A549 (cell line): ENCODE measurements around the gene KRTAP5-8. TPM values are rescaled to one million over a fixed set of nuclear protein-coding genes. Genes with fewer than 3 reads are reported as not detected.
A peak's percentile ranks its signal among the peaks of the same experiment; 100 is the strongest.

Experiments
- ATAC-seq, 2 experiments: fragments of 200-7000 bp in 1 of 2; fragments of >200 bp in 1 of 2; cut with Nextera tagmentation in 1 of 2; cut with Tn5 transposase in 1 of 2; 3 replicates each; pipeline versions ENCODE4 v1.8.0 to v1.9.1; 2018 to 2020; ENCODE audit warnings: mild to moderate bottlenecking in 1 of 2, moderate library complexity in 1 of 2
- CTCF ChIA-PET: fragments of 300-600 bp; sonication (Branson Sonifier 250); formaldehyde crosslinking; extraction: SDS; loops from one replicate; lab custom pipeline; 2021; ENCODE audit warnings: antibody characterized with exemption, inconsistent platforms; lab: Yijun Ruan, JAX
- POLR2A ChIA-PET: fragments of 350-600 bp; formaldehyde crosslinking; extraction: SDS; loops from one replicate; lab custom pipeline; 2021; ENCODE audit warnings: antibody characterized with exemption, inconsistent platforms; lab: Yijun Ruan, JAX
- DNase-seq, 2 experiments: peaks; one replicate each; pipeline versions ENCODE4 v3.0.0 to v3.0.0-alpha.2; 2011 to 2016; ENCODE audit warnings: low read depth in 1 of 2, low spot score in 1 of 2
- FAIRE-seq: peaks from 2 replicates; lab custom pipeline; 2011; peaks lifted over from hg19 to GRCh38; lab: Jason Lieb, UNC
- H3K27ac ChIP-seq, 2 experiments: fragments of >200 bp; sonication (Bioruptor Twin); formaldehyde crosslinking; 3 replicates each; pipeline ENCODE4 v1.5.1; 2016 to 2017
- H3K4me1 ChIP-seq: fragments of >200 bp; sonication (Bioruptor Twin); formaldehyde crosslinking; 3 replicates; pipeline ENCODE4 v1.6.1; 2016
- H3K4me2 ChIP-seq: fragments of >200 bp; sonication (Bioruptor Twin); formaldehyde crosslinking; 3 replicates; pipeline ENCODE4 v1.6.1; 2016
- H3K4me3 ChIP-seq: fragments of >200 bp; sonication (Bioruptor Twin); formaldehyde crosslinking; 3 replicates; pipeline ENCODE4 v1.5.1; 2016
- H3K9me3 ChIP-seq: fragments of >200 bp; sonication (Bioruptor Twin); formaldehyde crosslinking; 3 replicates; pipeline ENCODE4 v1.6.1; 2016
- BHLHE40 ChIP-seq: IDR thresholded peaks from 2 replicates; pipeline ENCODE4 v1.6.1; 2012; ENCODE audit warnings: low read depth, low read length, inconsistent platforms
- CBX8 ChIP-seq: fragments of 200-600 bp; sonication (generic); IDR thresholded peaks from 2 replicates; pipeline ENCODE4 v1.6.1; 2016
- CHD4 ChIP-seq: fragments of 200-600 bp; sonication (generic); IDR thresholded peaks from 2 replicates; pipeline ENCODE4 v1.6.1; 2016; ENCODE audit warnings: antibody characterized with exemption, mild to moderate bottlenecking, borderline replicate concordance
- EHMT2 ChIP-seq: fragments of 200-600 bp; sonication (generic); IDR thresholded peaks from 2 replicates; pipeline ENCODE4 v1.6.1; 2016; ENCODE audit warnings: antibody characterized with exemption, low read depth, mild to moderate bottlenecking, moderate library complexity
- EP300 ChIP-seq, 2 experiments: fragments of >200 bp; sonication (Bioruptor Twin); formaldehyde crosslinking; IDR thresholded peaks; 2 replicates in 1 of 2; 3 replicates in 1 of 2; pipeline ENCODE4 v1.6.1; 2016 to 2017
- FOSB ChIP-seq: fragments of 250-450 bp; sonication (Bioruptor Pico); IDR thresholded peaks from 2 replicates; pipeline ENCODE4 v1.5.0; 2020; ENCODE audit warnings: mild to moderate bottlenecking, moderate library complexity
- HOXA7 ChIP-seq: fragments of 250-450 bp; sonication (Bioruptor Pico); IDR thresholded peaks from 2 replicates; pipeline ENCODE4 v1.5.0; 2020; ENCODE audit warnings: mild to moderate bottlenecking, moderate library complexity
- HOXB13 ChIP-seq: fragments of 250-450 bp; sonication (Bioruptor Pico); IDR thresholded peaks from 2 replicates; pipeline ENCODE4 v1.5.0; 2020; ENCODE audit warnings: low read depth, mild to moderate bottlenecking, moderate library complexity
- HOXB5 ChIP-seq: fragments of 250-450 bp; sonication (Bioruptor Pico); IDR thresholded peaks from 2 replicates; pipeline ENCODE4 v1.5.0; 2020; ENCODE audit warnings: mild to moderate bottlenecking, moderate library complexity
- JUN ChIP-seq, 2 experiments: fragments of >200 bp; sonication (Bioruptor Twin); formaldehyde crosslinking; IDR thresholded peaks; 2 replicates in 1 of 2; 3 replicates in 1 of 2; pipeline ENCODE4 v1.6.1; 2016 to 2017
- KDM1A ChIP-seq: fragments of 200-600 bp; sonication (generic); IDR thresholded peaks from 2 replicates; pipeline ENCODE4 v1.6.1; 2016; ENCODE audit warnings: low read depth, mild to moderate bottlenecking
- KDM5A ChIP-seq: fragments of 200-600 bp; sonication (generic); IDR thresholded peaks from 2 replicates; pipeline ENCODE4 v1.6.1; 2016; ENCODE audit warnings: antibody characterized with exemption, mild to moderate bottlenecking
- MAFK ChIP-seq: fragments of 450-650 bp; IDR thresholded peaks from 2 replicates; pipeline ENCODE4 v1.6.1; 2014; ENCODE audit not compliant: partially characterized antibody
- MYC ChIP-seq: IDR thresholded peaks from 2 replicates; pipeline ENCODE4 v1.6.1; 2012; ENCODE audit warnings: mild to moderate bottlenecking, inconsistent platforms, low read length, improper control_type of control experiment, borderline replicate concordance
- NPAS2 ChIP-seq: fragments of 250-450 bp; sonication (Bioruptor Pico); IDR thresholded peaks from 2 replicates; pipeline ENCODE4 v1.8.0; 2022; ENCODE audit warnings: mild to moderate bottlenecking, moderate library complexity, borderline replicate concordance
- PHF8 ChIP-seq: fragments of 200-600 bp; sonication (generic); IDR thresholded peaks from 2 replicates; pipeline ENCODE4 v1.6.1; 2016; ENCODE audit warnings: low read depth, mild to moderate bottlenecking, antibody characterized with exemption, moderate library complexity, borderline replicate concordance
- RAD21 ChIP-seq, 2 experiments: fragments of >200 bp in 1 of 2; sonication (Bioruptor Twin) in 1 of 2; formaldehyde crosslinking in 1 of 2; IDR thresholded peaks in 1 of 2; conservative IDR thresholded peaks in 1 of 2; 2 replicates in 1 of 2; 3 replicates in 1 of 2; pipeline ENCODE4 v1.6.1; 2012 to 2018; ENCODE audit warnings: inconsistent platforms in 1 of 2
- RARB ChIP-seq: fragments of 250-450 bp; sonication (Bioruptor Pico); IDR thresholded peaks from 2 replicates; pipeline ENCODE4 v1.8.0; 2021; ENCODE audit warnings: mild to moderate bottlenecking, moderate library complexity
- RFX5 ChIP-seq: fragments of 450-650 bp; IDR thresholded peaks from 2 replicates; pipeline ENCODE4 v1.7.1; 2014; ENCODE audit warnings: antibody characterized with exemption, mild to moderate bottlenecking, moderate library complexity
- RNF2 ChIP-seq: fragments of 200-600 bp; sonication (generic); IDR thresholded peaks from 2 replicates; pipeline ENCODE4 v1.6.1; 2016; ENCODE audit warnings: low read depth, mild to moderate bottlenecking, antibody characterized with exemption, moderate library complexity, borderline replicate concordance
- SMC3 ChIP-seq: fragments of >200 bp; sonication (Bioruptor Twin); formaldehyde crosslinking; IDR thresholded peaks from 3 replicates; pipeline ENCODE4 v1.6.1; 2018; ENCODE audit warnings: inconsistent platforms
- SREBF2 ChIP-seq: fragments of 450-650 bp; IDR thresholded peaks from 2 replicates; pipeline ENCODE4 v1.6.1; 2014; ENCODE audit warnings: mild to moderate bottlenecking, moderate library complexity
- ZSCAN20 ChIP-seq: fragments of 250-450 bp; sonication (Bioruptor Pico); IDR thresholded peaks from 2 replicates; pipeline ENCODE4 v1.8.0; 2022; ENCODE audit warnings: mild to moderate bottlenecking, moderate library complexity
- WGBS: methylation state at CpG from one replicate; pipeline ENCODE4 v1.1.6; 2017; ENCODE audit errors: missing lambda C conversion rate; 5-methylcytosine and 5-hydroxymethylcytosine counted together
- polyA plus RNA-seq, 4 experiments: library from polyadenylated mRNA; depleted of rRNA in 3 of 4; stranded (reverse); fragments of >200 nt; fragmentation: RNase III in 1 of 4; extraction: RNeasy Plus Mini Kit Qiagen cat#74134 plus additional on column Dnase treatment in 1 of 4; gene quantifications; 2 replicates in 3 of 4; 3 replicates in 1 of 4; pipeline ENCODE4 v1.2.3, GENCODE V29; 2011 to 2017
- TF ChIP-seq, protein P1 (sequence below): fragments of 250-450 bp; sonication (Bioruptor Pico); IDR thresholded peaks from 2 replicates; pipeline ENCODE4 v1.5.0; 2020; ENCODE audit warnings: low read depth, mild to moderate bottlenecking, moderate library complexity
- TF ChIP-seq, protein P2 (sequence below): fragments of >200 bp; sonication (Bioruptor Twin); formaldehyde crosslinking; IDR thresholded peaks from 3 replicates; pipeline ENCODE4 v1.5.1; 2016
- TF ChIP-seq, protein P3 (sequence below): fragments of >200 bp; sonication (Bioruptor Twin); formaldehyde crosslinking; IDR thresholded peaks from 3 replicates; pipeline ENCODE4 v1.6.1; 2016

The KRTAP5-8 gene
- polyA plus RNA-seq, 2 of the 4 experiments (the other 2 are of a cell fraction): not detected

DNA sequence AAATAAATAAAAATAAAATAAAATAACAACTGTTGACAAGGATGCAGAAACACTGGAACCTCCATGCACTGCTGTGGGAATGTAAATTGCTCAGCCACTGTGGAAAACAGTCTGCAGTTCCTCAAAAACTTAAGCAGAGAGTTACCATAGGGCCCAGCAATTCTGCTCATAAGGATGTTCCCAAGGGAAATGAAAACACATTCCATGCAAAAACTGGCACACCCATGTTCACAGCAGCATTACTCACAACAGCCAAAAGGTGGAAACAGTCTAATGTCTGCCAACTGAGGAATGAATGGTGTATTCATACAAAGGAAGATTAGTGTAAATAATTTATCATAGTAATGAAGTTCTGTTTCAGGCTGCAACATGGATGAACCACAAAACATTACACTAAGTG, 24.3 kb downstream of the KRTAP5-8 start:
- H3K27ac ChIP-seq: no peak overlapping the region
- ATAC-seq (no peak), DNase-seq (no peak), FAIRE-seq (no peak)
- ChIA-PET CTCF (interaction anchor here (0.9 to 1.0 kb wide), 2 partner anchors 21 to 476 kb away, joined by 3 read pairs; no protein-coding TSS in a partner anchor), POLR2A (no interaction called here)
- no peaks in the 10 kb centered on the region for H3K4me1 ChIP-seq
- no peak overlapping the region for H3K4me3 ChIP-seq
- TF ChIP-seq, protein P1, sequence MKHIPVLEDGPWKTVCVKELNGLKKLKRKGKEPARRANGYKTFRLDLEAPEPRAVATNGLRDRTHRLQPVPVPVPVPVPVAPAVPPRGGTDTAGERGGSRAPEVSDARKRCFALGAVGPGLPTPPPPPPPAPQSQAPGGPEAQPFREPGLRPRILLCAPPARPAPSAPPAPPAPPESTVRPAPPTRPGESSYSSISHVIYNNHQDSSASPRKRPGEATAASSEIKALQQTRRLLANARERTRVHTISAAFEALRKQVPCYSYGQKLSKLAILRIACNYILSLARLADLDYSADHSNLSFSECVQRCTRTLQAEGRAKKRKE (CRISPR knock-in tag): no peak
- TF ChIP-seq EHMT2: no peak
- no peak for TF ChIP-seq SMC3
- TF ChIP-seq KDM1A: no peak
- no peak for TF ChIP-seq HOXB5 (CRISPR knock-in tag)
- no peak for TF ChIP-seq HOXA7 (CRISPR knock-in tag)
- TF ChIP-seq RARB: no peak
- no peak for TF ChIP-seq NPAS2
- no peak for TF ChIP-seq KDM5A
- no peak for TF ChIP-seq FOSB (CRISPR knock-in tag)
- no peak for TF ChIP-seq RNF2
- no peak for TF ChIP-seq RFX5
- H3K9me3 ChIP-seq: peaks cover 17% of the 10 kb centered on the region
- no peak overlapping the region for H3K4me2 ChIP-seq

DNA sequence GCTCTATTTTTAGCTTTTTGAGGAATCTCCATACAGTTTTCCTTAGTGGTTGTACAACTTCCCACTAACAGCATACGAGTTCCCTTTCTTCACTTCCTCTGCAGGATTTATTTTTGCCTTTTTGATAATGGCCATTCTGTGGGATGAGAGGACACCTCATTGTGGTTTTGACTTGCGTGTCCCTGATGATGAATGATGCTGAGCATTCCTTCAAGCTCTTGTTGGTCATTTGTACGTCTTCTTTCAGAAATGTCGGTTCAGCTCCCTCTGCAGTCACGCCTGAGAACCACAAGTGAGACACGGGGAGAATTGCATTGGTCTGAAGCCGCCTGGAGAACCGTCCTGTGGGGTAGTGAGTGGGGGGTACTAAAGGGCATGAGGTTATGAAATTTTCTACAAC, 25.6 kb downstream of the KRTAP5-8 start:
- FAIRE-seq (peak; percentile 63), DNase-seq (peak; percentile 67 to 68), ATAC-seq (peak; percentile 88 to 90)
- CTCF ChIA-PET: interaction anchor here (0.6 to 1.8 kb wide), 7 partner anchors 10 to 110 kb away, joined by 3 to 5 read pairs (median 4); partner anchors contain the start of gene NADSYN1
- peaks cover 17% of the 10 kb centered on the region for H3K9me3 ChIP-seq
- TF ChIP-seq SMC3: no peak
- peak; percentile 33 to 51; a peak in 3 of 5 replicates for TF ChIP-seq RAD21 (conservative IDR thresholded peaks at IDR 0.05 in 1 of 2, IDR thresholded peaks at IDR 0.05 in 1 of 2)
- TF ChIP-seq, protein P2, sequence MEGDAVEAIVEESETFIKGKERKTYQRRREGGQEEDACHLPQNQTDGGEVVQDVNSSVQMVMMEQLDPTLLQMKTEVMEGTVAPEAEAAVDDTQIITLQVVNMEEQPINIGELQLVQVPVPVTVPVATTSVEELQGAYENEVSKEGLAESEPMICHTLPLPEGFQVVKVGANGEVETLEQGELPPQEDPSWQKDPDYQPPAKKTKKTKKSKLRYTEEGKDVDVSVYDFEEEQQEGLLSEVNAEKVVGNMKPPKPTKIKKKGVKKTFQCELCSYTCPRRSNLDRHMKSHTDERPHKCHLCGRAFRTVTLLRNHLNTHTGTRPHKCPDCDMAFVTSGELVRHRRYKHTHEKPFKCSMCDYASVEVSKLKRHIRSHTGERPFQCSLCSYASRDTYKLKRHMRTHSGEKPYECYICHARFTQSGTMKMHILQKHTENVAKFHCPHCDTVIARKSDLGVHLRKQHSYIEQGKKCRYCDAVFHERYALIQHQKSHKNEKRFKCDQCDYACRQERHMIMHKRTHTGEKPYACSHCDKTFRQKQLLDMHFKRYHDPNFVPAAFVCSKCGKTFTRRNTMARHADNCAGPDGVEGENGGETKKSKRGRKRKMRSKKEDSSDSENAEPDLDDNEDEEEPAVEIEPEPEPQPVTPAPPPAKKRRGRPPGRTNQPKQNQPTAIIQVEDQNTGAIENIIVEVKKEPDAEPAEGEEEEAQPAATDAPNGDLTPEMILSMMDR: peak; percentile 35
- 5% methylated on average over 8 of the region's 8 CpGs for WGBS
- POLR2A ChIA-PET: interaction anchor here (0.6 kb wide), 1 partner anchor 111 kb away, joined by 3 read pairs; no protein-coding TSS in a partner anchor
- no peak overlapping the region for H3K27ac ChIP-seq
- H3K4me1 ChIP-seq: no peaks in the 10 kb centered on the region
- no peak overlapping the region for H3K4me3 ChIP-seq
- H3K4me2 ChIP-seq: no peak overlapping the region

DNA sequence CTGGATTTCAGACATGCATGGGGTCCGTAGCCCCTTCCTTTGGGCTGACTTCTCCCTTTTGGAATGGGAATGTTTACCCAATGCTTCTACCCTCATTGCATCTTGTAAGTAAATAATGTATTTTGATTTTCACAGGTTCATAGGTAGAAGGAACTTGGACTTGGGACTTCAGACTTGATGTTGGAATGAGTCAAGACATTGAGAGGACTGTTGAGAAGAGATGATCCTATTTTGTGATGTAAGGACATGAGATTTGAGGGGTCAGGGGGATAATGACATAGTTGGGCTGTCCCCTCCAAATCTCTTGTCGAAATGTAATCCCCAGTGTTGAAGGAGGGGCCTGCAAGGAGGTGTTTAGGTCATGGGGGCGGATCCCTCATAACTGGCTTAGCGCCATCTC, 26.6 kb downstream of the KRTAP5-8 start:
- Histone ChIP-seq H3K4me1 (no peaks in the 10 kb centered on the region), H3K4me2 (no peak overlapping the region), H3K9me3 (peaks cover 17% of the 10 kb centered on the region), H3K27ac (no peak overlapping the region), H3K4me3 (no peak overlapping the region)
- TF ChIP-seq MYC (no peak), SREBF2 (no peak)
- TF ChIP-seq, protein P1 (CRISPR knock-in tag): no peak
- no peak for DNase-seq
- POLR2A ChIA-PET: interaction anchor here (0.5 kb wide), 1 partner anchor 1111 kb away, joined by 4 read pairs; no protein-coding TSS in a partner anchor
- 20% methylated on average over 4 of the region's 4 CpGs for WGBS
- ATAC-seq: no peak
- CTCF ChIA-PET: interaction anchor here (0.8 to 2.0 kb wide), 4 partner anchors 8 to 19 kb away, joined by 3 to 8 read pairs (median 4); no protein-coding TSS in a partner anchor
- no peak for FAIRE-seq

DNA sequence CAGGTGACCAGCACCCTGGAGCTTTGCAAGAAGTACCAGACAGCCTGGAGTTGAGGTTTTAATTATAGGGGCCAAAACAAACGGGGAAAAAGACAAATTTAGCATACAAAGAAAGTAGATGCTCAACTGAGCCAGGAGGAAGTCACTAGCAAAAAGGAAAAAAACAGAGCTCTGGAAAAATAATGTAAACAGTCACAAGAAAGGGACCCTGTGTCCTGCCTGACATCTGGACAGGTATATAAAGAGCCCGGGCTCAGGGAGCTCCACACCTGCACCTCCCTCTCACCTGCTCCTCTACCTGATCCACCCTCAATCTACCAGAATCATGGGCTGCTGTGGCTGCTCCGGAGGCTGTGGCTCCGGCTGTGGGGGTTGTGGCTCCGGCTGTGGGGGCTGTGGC, 27.4 kb downstream of the KRTAP5-8 start, which contains the start of gene KRTAP5-10:
TSS of gene KRTAP5-10 (plus strand) at position 301 of the 400 bp plus-strand sequence. CDS start at position 326, 25 bp downstream.
- H3K4me1 ChIP-seq: no peaks in the 10 kb centered on the region
- DNase-seq: no peak
- H3K27ac ChIP-seq: no peak within 1 kb of the TSS
- CTCF ChIA-PET: interaction anchor here (0.8 to 2.8 kb wide), 4 partner anchors 8 to 19 kb away, joined by 3 to 11 read pairs (median 6); no protein-coding TSS in a partner anchor
- WGBS: 25% methylated on average over 3 of the region's 5 CpGs
- POLR2A ChIA-PET: no interaction called here
- no peak within 1 kb of the TSS for H3K4me2 ChIP-seq
- H3K4me3 ChIP-seq: no peak within 1 kb of the TSS
- ATAC-seq: no peak
- no peak for FAIRE-seq
- H3K9me3 ChIP-seq: peaks cover 17% of the 10 kb centered on the region
- no peak for TF ChIP-seq HOXA7 (CRISPR knock-in tag)
- no peak for TF ChIP-seq JUN (IDR thresholded peaks at IDR 0.05)
- no peak for TF ChIP-seq BHLHE40
- TF ChIP-seq MAFK: no peak
- TF ChIP-seq CHD4: no peak
- no peak for TF ChIP-seq RFX5
- TF ChIP-seq EP300 (IDR thresholded peaks at IDR 0.05): no peak
- TF ChIP-seq HOXB13: no peak
- TF ChIP-seq PHF8: no peak
- no peak for TF ChIP-seq NPAS2
- TF ChIP-seq CBX8: no peak
- no peak for TF ChIP-seq HOXB5 (CRISPR knock-in tag)
- no peak for TF ChIP-seq MYC
- TF ChIP-seq ZSCAN20 (CRISPR knock-in tag): no peak
- TF ChIP-seq, protein P3, sequence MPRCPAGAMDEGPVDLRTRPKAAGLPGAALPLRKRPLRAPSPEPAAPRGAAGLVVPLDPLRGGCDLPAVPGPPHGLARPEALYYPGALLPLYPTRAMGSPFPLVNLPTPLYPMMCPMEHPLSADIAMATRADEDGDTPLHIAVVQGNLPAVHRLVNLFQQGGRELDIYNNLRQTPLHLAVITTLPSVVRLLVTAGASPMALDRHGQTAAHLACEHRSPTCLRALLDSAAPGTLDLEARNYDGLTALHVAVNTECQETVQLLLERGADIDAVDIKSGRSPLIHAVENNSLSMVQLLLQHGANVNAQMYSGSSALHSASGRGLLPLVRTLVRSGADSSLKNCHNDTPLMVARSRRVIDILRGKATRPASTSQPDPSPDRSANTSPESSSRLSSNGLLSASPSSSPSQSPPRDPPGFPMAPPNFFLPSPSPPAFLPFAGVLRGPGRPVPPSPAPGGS: no peak
